Right atrium auricular region (tissue), 2 donors: ENCODE measurements around the gene ZNF185. TPM values are rescaled to one million over a fixed set of nuclear protein-coding genes. Genes with fewer than 3 reads are reported as not detected.

Source experiments
- DNase-seq: peaks from one replicate; pipeline ENCODE4 v3.0.0-alpha.2; 2019; ENCODE audit warnings: low spot score
- H3K27ac ChIP-seq, 2 donors: fragments of 200-600 bp; sonication (generic); 1 replicate in 1 of 2; 2 replicates in 1 of 2; pipeline ENCODE4 v1.5.1; 2016 to 2019
- H3K27me3 ChIP-seq, 2 donors: fragments of 200-600 bp; sonication (generic); one replicate each; pipeline versions ENCODE4 v1.5.1 to v1.6.0; 2017 to 2019
- H3K36me3 ChIP-seq: fragments of 200-600 bp; sonication (generic); one replicate; pipeline ENCODE4 v1.5.1; 2016
- H3K4me1 ChIP-seq, 2 donors: fragments of 200-600 bp; sonication (generic); one replicate each; pipeline versions ENCODE4 v1.5.1 to v1.6.0; 2017 to 2019
- H3K4me3 ChIP-seq, 2 donors: fragments of 200-600 bp; sonication (generic); 1 replicate in 1 of 2; 2 replicates in 1 of 2; pipeline ENCODE4 v1.5.1; 2017 to 2019; ENCODE audit warnings: mild to moderate bottlenecking in 1 of 2, moderate library complexity in 1 of 2
- H3K9me3 ChIP-seq, 2 donors: fragments of 200-600 bp; sonication (generic); one replicate each; pipeline ENCODE4 v1.5.1; 2019
- total RNA-seq, 2 donors: library from RNA; depleted of rRNA; stranded (reverse); fragments of >200 nt; gene quantifications; one replicate each; pipeline ENCODE4 v1.1.0, GENCODE V29; 2016
- TF ChIP-seq, protein P1 (sequence below), 2 donors: fragments of 200-600 bp; sonication (generic); IDR thresholded peaks; one replicate each; pipeline ENCODE4 v1.5.1; 2019; ENCODE audit warnings: antibody characterized with exemption in 2 of 2

Gene ZNF185
- total RNA-seq, 2 donors from 2014 or later, result 1.3 to 2.0 TPM

DNA sequence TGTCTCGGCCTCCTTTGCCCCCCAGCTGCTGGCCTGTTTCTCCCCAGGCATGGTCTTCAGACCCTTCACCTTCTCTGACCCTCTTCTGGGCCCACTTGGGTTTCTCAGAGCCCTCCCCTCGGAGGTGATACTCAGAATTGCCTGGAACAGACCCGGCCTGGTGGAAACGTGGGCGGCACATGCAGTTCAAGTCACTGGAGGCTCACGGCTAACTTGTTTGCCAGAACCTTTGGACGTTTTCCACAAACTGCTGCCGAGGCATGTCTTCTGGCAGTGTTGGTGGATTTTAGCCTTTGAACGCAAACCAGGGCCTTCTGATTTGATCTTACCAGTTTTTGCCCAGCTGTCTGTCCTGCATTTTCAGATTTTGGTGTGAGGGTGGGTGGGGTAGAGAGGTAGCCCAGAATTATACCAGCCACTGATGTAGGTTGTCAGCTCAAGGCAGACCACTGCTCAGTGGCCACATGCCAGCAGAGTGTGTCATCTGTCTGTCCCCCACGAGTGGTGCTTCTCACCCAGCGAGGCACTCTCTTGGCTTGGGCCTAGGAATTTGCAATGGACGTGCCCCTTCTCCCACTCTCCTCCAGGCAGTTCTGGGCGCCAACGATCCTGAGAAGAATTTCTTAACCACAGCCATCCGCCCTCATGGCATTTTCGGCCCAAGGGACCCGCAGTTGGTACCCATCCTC is 32.5 kb upstream of the ZNF185 start:
- TF ChIP-seq, protein P1, sequence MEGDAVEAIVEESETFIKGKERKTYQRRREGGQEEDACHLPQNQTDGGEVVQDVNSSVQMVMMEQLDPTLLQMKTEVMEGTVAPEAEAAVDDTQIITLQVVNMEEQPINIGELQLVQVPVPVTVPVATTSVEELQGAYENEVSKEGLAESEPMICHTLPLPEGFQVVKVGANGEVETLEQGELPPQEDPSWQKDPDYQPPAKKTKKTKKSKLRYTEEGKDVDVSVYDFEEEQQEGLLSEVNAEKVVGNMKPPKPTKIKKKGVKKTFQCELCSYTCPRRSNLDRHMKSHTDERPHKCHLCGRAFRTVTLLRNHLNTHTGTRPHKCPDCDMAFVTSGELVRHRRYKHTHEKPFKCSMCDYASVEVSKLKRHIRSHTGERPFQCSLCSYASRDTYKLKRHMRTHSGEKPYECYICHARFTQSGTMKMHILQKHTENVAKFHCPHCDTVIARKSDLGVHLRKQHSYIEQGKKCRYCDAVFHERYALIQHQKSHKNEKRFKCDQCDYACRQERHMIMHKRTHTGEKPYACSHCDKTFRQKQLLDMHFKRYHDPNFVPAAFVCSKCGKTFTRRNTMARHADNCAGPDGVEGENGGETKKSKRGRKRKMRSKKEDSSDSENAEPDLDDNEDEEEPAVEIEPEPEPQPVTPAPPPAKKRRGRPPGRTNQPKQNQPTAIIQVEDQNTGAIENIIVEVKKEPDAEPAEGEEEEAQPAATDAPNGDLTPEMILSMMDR (IDR thresholded peaks at IDR 0.05), result no peak
- H3K27ac ChIP-seq, result no peak overlapping the region
- DNase-seq, result no peak
- peaks cover 17% of the 10 kb centered on the region for H3K36me3 ChIP-seq
- H3K27me3 ChIP-seq, result no peaks in the 10 kb centered on the region
- no peaks in the 10 kb centered on the region for H3K9me3 ChIP-seq
- no peaks in the 10 kb centered on the region for H3K4me1 ChIP-seq
- no peak overlapping the region for H3K4me3 ChIP-seq

DNA sequence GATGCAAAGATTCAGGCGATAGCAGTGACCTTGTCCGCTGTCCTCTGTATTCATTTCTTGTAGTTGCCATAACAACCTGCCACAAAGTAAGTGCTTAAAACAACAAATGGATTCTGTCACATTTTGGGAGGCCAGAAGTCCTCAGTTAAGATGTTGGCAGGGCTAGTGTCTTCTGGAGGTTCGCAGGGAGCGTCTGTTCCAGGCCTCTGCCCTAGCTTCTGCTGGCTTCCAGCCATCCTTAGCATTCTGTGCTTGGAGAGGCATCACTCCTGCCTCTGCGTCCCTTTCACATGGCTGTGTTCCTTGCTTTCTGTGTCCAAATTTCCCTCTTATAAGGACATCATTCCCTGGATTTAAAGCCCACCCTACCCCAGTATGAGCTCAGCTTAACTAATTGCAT is 31.5 kb upstream of the ZNF185 start:
- TF ChIP-seq, protein P1 (IDR thresholded peaks at IDR 0.05), result no peak
- Histone ChIP-seq H3K4me3 (no peak overlapping the region), H3K36me3 (peaks cover 17% of the 10 kb centered on the region), H3K4me1 (no peaks in the 10 kb centered on the region), H3K9me3 (no peaks in the 10 kb centered on the region), H3K27ac (no peak overlapping the region), H3K27me3 (no peaks in the 10 kb centered on the region)
- no peak for DNase-seq

DNA sequence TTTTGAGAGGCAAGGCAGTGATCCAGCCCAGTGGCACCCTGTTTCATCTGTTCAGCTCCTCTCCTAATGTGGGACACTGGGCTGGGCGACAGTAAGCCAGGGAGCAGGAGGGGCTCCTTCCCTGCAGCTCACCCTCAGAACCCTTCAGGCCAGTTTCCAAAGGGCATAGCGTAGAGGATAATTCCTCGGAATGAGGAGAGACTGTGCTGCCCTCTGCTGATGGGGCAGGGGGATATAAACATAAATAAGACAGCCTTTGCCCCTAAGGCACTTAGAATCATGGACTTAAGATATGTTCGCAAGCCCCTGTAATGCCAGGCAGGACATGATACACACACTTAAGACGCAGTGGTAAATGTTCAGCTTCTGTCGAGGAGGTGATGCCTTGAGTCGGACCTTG is 27.9 kb upstream of the ZNF185 start:
- no peaks in the 10 kb centered on the region for H3K9me3 ChIP-seq
- no peaks in the 10 kb centered on the region for H3K4me1 ChIP-seq
- no peaks in the 10 kb centered on the region for H3K27me3 ChIP-seq
- peaks cover 17% of the 10 kb centered on the region for H3K36me3 ChIP-seq
- TF ChIP-seq, protein P1 (IDR thresholded peaks at IDR 0.05), result no peak
- no peak for DNase-seq
- no peak overlapping the region for H3K27ac ChIP-seq
- no peak overlapping the region for H3K4me3 ChIP-seq

DNA sequence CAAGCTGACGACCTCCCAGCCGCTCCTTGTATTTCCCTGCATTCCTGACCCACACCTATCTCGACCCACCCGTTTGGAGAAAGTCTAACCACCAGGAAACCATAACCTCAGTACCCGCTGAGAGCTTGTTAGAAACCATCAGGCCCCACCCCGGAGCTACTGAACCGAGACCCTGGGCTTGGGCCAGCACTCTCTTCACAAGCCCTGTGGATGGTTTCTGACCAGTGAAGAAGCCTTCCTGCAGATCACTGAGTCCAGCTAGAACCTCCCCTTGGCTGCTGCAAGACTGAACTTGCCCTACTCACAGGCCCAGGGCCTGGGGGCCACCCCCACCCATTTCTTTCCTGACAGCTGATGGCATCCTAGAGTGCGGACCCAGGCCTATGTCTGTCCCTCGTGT is 26.6 kb upstream of the ZNF185 start:
- no peaks in the 10 kb centered on the region for H3K27me3 ChIP-seq
- H3K9me3 ChIP-seq, result no peaks in the 10 kb centered on the region
- H3K27ac ChIP-seq, result no peak overlapping the region
- DNase-seq, result no peak
- peaks cover 12% of the 10 kb centered on the region for H3K36me3 ChIP-seq
- TF ChIP-seq, protein P1 (IDR thresholded peaks at IDR 0.05), result no peak
- no peaks in the 10 kb centered on the region for H3K4me1 ChIP-seq
- H3K4me3 ChIP-seq, result no peak overlapping the region

DNA sequence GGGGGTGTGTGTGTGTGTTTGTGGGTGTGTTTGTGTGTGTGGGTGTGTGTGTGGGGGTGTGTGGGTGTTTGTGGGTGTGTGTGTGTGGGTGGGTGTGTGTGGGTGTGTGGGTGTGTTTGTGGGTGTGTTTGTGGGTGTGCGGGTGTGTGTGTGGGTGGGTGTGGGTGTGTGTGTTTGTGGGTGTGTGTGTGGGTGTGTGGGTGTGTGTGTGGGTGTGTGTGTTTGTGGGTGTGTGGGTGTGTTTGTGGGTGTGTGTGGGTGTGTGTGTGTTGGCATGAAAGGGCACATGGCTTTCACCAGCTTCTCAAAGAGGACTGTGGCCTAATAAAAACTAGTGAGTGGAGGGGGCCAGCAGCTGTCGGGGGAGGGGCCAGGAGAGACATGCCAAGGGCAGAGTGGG is 25.3 kb upstream of the ZNF185 start:
- no peak for DNase-seq
- TF ChIP-seq, protein P1 (IDR thresholded peaks at IDR 0.05), result no peak
- H3K4me1 ChIP-seq, result no peaks in the 10 kb centered on the region
- no peaks in the 10 kb centered on the region for H3K27me3 ChIP-seq
- no peaks in the 10 kb centered on the region for H3K9me3 ChIP-seq
- H3K27ac ChIP-seq, result no peak overlapping the region
- H3K36me3 ChIP-seq, result peaks cover 10% of the 10 kb centered on the region
- no peak overlapping the region for H3K4me3 ChIP-seq

DNA sequence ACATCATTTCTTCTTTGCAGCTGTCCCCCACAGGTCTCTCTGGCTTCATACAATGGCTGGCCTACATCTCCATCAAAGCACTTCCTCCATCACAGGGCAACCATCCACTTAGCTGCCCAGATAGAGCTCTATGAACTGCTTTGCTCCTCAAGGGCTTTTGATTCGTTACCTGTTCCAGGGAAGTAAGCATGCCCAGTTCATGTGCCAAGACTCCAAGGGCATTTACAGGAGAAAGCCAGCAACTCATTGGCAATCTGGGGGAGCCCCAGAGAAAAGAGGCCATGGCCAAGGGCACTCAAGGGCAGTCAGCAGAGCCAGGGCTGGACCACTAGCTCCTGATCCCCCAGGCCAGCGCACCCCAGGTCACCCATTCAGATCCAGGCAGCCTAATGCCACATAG is 24.5 kb upstream of the ZNF185 start:
- peaks cover 3% of the 10 kb centered on the region for H3K36me3 ChIP-seq
- TF ChIP-seq, protein P1 (IDR thresholded peaks at IDR 0.05), result no peak
- H3K27ac ChIP-seq, result no peak overlapping the region
- no peaks in the 10 kb centered on the region for H3K27me3 ChIP-seq
- DNase-seq, result no peak
- H3K4me1 ChIP-seq, result no peaks in the 10 kb centered on the region
- H3K9me3 ChIP-seq, result no peaks in the 10 kb centered on the region
- H3K4me3 ChIP-seq, result no peak overlapping the region
